ENCODE measurements around the gene SETX. TPM values are rescaled to one million over a fixed set of nuclear protein-coding genes. Genes with fewer than 3 reads are reported as not detected.

Gene SETX
- total RNA-seq, 1 donor from 2014 or later: 44.2 TPM

- Histone ChIP-seq H3K36me3 (ENCODE audit: control insufficient read depth, insufficient read depth, low read length) (peaks cover 1% of the 10 kb centered on the region), H3K27me3 (ENCODE audit: control insufficient read depth, insufficient read depth, low read length) (no peaks in the 10 kb centered on the region), H3K4me3 (ENCODE audit: low read depth, low read length) (no peak overlapping the region)
- no peak for DNase-seq (ENCODE audit: low read depth)
- TF ChIP-seq CTCF (IDR thresholded peaks at IDR 0.05; ENCODE audit: insufficient read depth, low read length, poor library complexity, severe bottlenecking): no peak
These were observed 93.9 kb downstream of the SETX start for GRCh38 chr9:132260846-132261245.

GRCh38 chr9:132250324-132251262 is 104.2 kb downstream of the SETX start:
- Histone ChIP-seq H3K4me3 (ENCODE audit: low read depth, low read length) (no peak overlapping the region), H3K36me3 (ENCODE audit: control insufficient read depth, insufficient read depth, low read length) (no peaks in the 10 kb centered on the region), H3K27me3 (ENCODE audit: control insufficient read depth, insufficient read depth, low read length) (peaks cover 11% of the 10 kb centered on the region)
- no peak for DNase-seq (ENCODE audit: low read depth)
- TF ChIP-seq CTCF (IDR thresholded peaks at IDR 0.05; ENCODE audit: insufficient read depth, low read length, poor library complexity, severe bottlenecking): no peak

- DNase-seq (ENCODE audit: low read depth): no peak
- H3K36me3 ChIP-seq (ENCODE audit: control insufficient read depth, insufficient read depth, low read length): no peaks in the 10 kb centered on the region
- no peak for TF ChIP-seq CTCF (IDR thresholded peaks at IDR 0.05; ENCODE audit: insufficient read depth, low read length, poor library complexity, severe bottlenecking)
- no peak overlapping the region for H3K4me3 ChIP-seq (ENCODE audit: low read depth, low read length)
- H3K27me3 ChIP-seq (ENCODE audit: control insufficient read depth, insufficient read depth, low read length): peaks cover 14% of the 10 kb centered on the region
These were observed 105.1 kb downstream of the SETX start for GRCh38 chr9:132249690-132250089.

GRCh38 chr9:132249123-132249522 is 105.7 kb downstream of the SETX start:
- TF ChIP-seq CTCF (IDR thresholded peaks at IDR 0.05; ENCODE audit: insufficient read depth, low read length, poor library complexity, severe bottlenecking): no peak

GRCh38 chr9:132247942-132248341 is 106.8 kb downstream of the SETX start:
- no peaks in the 10 kb centered on the region for H3K36me3 ChIP-seq (ENCODE audit: control insufficient read depth, insufficient read depth, low read length)
- H3K27me3 ChIP-seq (ENCODE audit: control insufficient read depth, insufficient read depth, low read length): peaks cover 14% of the 10 kb centered on the region
- no peak overlapping the region for H3K4me3 ChIP-seq (ENCODE audit: low read depth, low read length)
- no peak for TF ChIP-seq CTCF (IDR thresholded peaks at IDR 0.05; ENCODE audit: insufficient read depth, low read length, poor library complexity, severe bottlenecking)
- DNase-seq (ENCODE audit: low read depth): no peak

More at GRCh38 chr9:132249123-132249522, 105.7 kb downstream of the SETX start:
- DNase-seq (ENCODE audit: low read depth): no peak
- Histone ChIP-seq H3K4me3 (ENCODE audit: low read depth, low read length) (no peak overlapping the region), H3K27me3 (ENCODE audit: control insufficient read depth, insufficient read depth, low read length) (peaks cover 14% of the 10 kb centered on the region), H3K36me3 (ENCODE audit: control insufficient read depth, insufficient read depth, low read length) (no peaks in the 10 kb centered on the region)

Measured in kidney epithelial cell (primary cell).